Suprapubic skin (tissue), 3 donors: ENCODE measurements around the gene ZNF275.

Experiments used
- CTCF ChIP-seq, 2 donors: fragments of 200-600 bp in 1 of 2; fragments of 450-650 bp in 1 of 2; sonication (generic) in 1 of 2; IDR thresholded peaks; one replicate each; pipeline ENCODE4 v1.5.1; 2016 to 2019; ENCODE audit warnings: antibody characterized with exemption in 2 of 2, mild to moderate bottlenecking in 1 of 2, moderate library complexity in 1 of 2
- POLR2A ChIP-seq, 2 donors: fragments of 450-650 bp; IDR thresholded peaks; one replicate each; pipeline ENCODE4 v1.6.1; 2017; ENCODE audit warnings: antibody characterized with exemption in 2 of 2, mild to moderate bottlenecking in 2 of 2, moderate library complexity in 2 of 2

GRCh38 chrX:153381684-153382532 is 48.0 kb downstream of the ZNF275 start:
- no peak for TF ChIP-seq CTCF (IDR thresholded peaks at IDR 0.05)
- TF ChIP-seq POLR2A (IDR thresholded peaks at IDR 0.05): no peak
